Sigmoid colon (tissue), 4 donors: ENCODE results near the gene SURF1.

Experiments
- CTCF ChIP-seq, 4 experiments: fragments of 450-650 bp in 3 of 4; fragments of 200-600 bp in 1 of 4; IDR thresholded peaks; one replicate each; pipeline ENCODE4 v1.5.1; 2016 to 2019; ENCODE audit warnings: antibody characterized with exemption in 4 of 4, mild to moderate bottlenecking in 3 of 4, moderate library complexity in 2 of 4
- EP300 ChIP-seq, 4 donors: sonication (generic); formaldehyde crosslinking; IDR thresholded peaks; one replicate each; pipeline ENCODE4 v1.6.1; 2017; ENCODE audit warnings: antibody characterized with exemption in 4 of 4
- POLR2A ChIP-seq, 2 donors: fragments of 450-650 bp; IDR thresholded peaks; one replicate each; pipeline ENCODE4 v1.6.1; 2016; ENCODE audit warnings: antibody characterized with exemption in 2 of 2, mild to moderate bottlenecking in 2 of 2, moderate library complexity in 2 of 2
- POLR2AphosphoS5 ChIP-seq, 4 donors: sonication (generic); formaldehyde crosslinking; IDR thresholded peaks; one replicate each; pipeline ENCODE4 v1.6.1; 2017; ENCODE audit warnings: antibody characterized with exemption in 4 of 4

- TF ChIP-seq CTCF (IDR thresholded peaks at IDR 0.05) (no peak), POLR2AphosphoS5 (IDR thresholded peaks at IDR 0.05) (no peak), POLR2A (IDR thresholded peaks at IDR 0.05) (no peak), EP300 (IDR thresholded peaks at IDR 0.05) (no peak)
Measured at GRCh38 chr9:133378408-133378962, 22.2 kb upstream of the SURF1 start.
